NT2/D1 (cell line): ENCODE data around the gene UNC5C.
"Not testable (repeated sequence)": the region's sequence is repeated elsewhere in the genome, so short reads cannot be mapped to it uniquely, and the experiment has no call there.

Experiments used
- DNase-seq: peaks from one replicate; pipeline ENCODE4 v3.0.0-alpha.2; 2011; ENCODE audit warnings: low read depth, low spot score
- H3K27me3 ChIP-seq: 2 replicates; pipeline ENCODE4 v1.6.0; 2011; ENCODE audit warnings: mild to moderate bottlenecking; ENCODE audit not compliant: insufficient read length, insufficient read depth
- H3K36me3 ChIP-seq: 2 replicates; pipeline ENCODE4 v1.6.1; 2011; ENCODE audit warnings: mild to moderate bottlenecking, low read length, mixed read lengths; ENCODE audit not compliant: insufficient read depth, insufficient read length
- H3K4me1 ChIP-seq: 2 replicates; pipeline ENCODE4 v1.5.1; 2011; ENCODE audit not compliant: insufficient read depth, insufficient read length
- H3K4me3 ChIP-seq: 2 replicates; pipeline ENCODE4 v1.5.1; 2011; ENCODE audit warnings: low read depth; ENCODE audit not compliant: insufficient read length
- H3K9ac ChIP-seq: 2 replicates; pipeline ENCODE4 v1.6.0; 2011; ENCODE audit warnings: low read depth; ENCODE audit not compliant: insufficient read length
- H3K9me3 ChIP-seq: 2 replicates; pipeline ENCODE4 v1.5.1; 2011; ENCODE audit warnings: mild to moderate bottlenecking, low read length; ENCODE audit not compliant: insufficient read depth
- SUZ12 ChIP-seq: IDR thresholded peaks from 2 replicates; pipeline ENCODE4 v1.6.1; 2011; ENCODE audit not compliant: insufficient read length, insufficient read depth; ENCODE audit errors: extremely low read depth
- YY1 ChIP-seq: IDR thresholded peaks from 2 replicates; pipeline ENCODE4 v1.6.1; 2011; ENCODE audit not compliant: insufficient read length, insufficient read depth
- ZNF274 ChIP-seq: IDR thresholded peaks from 2 replicates; pipeline ENCODE4 v1.6.1; 2011; ENCODE audit warnings: mild to moderate bottlenecking, low read depth, low read length

UNC5C gene

GRCh38 chr4:95186666-95187065 lies 362.1 kb downstream of the UNC5C start:
- H3K27me3 ChIP-seq: no peaks in the 10 kb centered on the region
- DNase-seq: no peak
- no peaks in the 10 kb centered on the region for H3K9me3 ChIP-seq
- no peak overlapping the region for H3K4me3 ChIP-seq
- no peaks in the 10 kb centered on the region for H3K4me1 ChIP-seq
- TF ChIP-seq YY1 (no peak), SUZ12 (no peak), ZNF274 (no peak)
- H3K9ac ChIP-seq: no peak overlapping the region
- H3K36me3 ChIP-seq: no peaks in the 10 kb centered on the region

GRCh38 chr4:95183656-95184408 lies 364.9 kb downstream of the UNC5C start:
- DNase-seq: no peak
- H3K36me3 ChIP-seq: no peaks in the 10 kb centered on the region
- H3K9me3 ChIP-seq: no peaks in the 10 kb centered on the region
- H3K27me3 ChIP-seq: no peaks in the 10 kb centered on the region
- no peaks in the 10 kb centered on the region for H3K4me1 ChIP-seq
- no peak for TF ChIP-seq YY1
- no peak for TF ChIP-seq ZNF274
- TF ChIP-seq SUZ12: no peak
- no peak overlapping the region for H3K4me3 ChIP-seq
- H3K9ac ChIP-seq: no peak overlapping the region

GRCh38 chr4:95181996-95182306 lies 366.8 kb downstream of the UNC5C start:
- Histone ChIP-seq H3K9ac (no peak overlapping the region), H3K9me3 (peaks cover 11% of the 10 kb centered on the region; the same call in 1 of the 2 replicates), H3K36me3 (no peaks in the 10 kb centered on the region), H3K4me3 (no peak overlapping the region), H3K27me3 (no peaks in the 10 kb centered on the region), H3K4me1 (no peaks in the 10 kb centered on the region)
- TF ChIP-seq YY1 (no peak), SUZ12 (no peak), ZNF274 (no peak)
- no peak for DNase-seq

GRCh38 chr4:95181243-95181995 lies 367.4 kb downstream of the UNC5C start:
- Histone ChIP-seq H3K4me3 (peak overlapping the region; percentile 4), H3K9ac (no peak overlapping the region), H3K27me3 (no peaks in the 10 kb centered on the region), H3K9me3 (peaks cover 14% of the 10 kb centered on the region; the same call in 1 of the 2 replicates), H3K36me3 (no peaks in the 10 kb centered on the region), H3K4me1 (no peaks in the 10 kb centered on the region)
- no peak for TF ChIP-seq YY1
- TF ChIP-seq SUZ12: no peak
- TF ChIP-seq ZNF274: no peak
- peak; percentile 38 for DNase-seq

GRCh38 chr4:95180531-95181242 lies 368.1 kb downstream of the UNC5C start:
- no peaks in the 10 kb centered on the region for H3K27me3 ChIP-seq
- no peak overlapping the region for H3K9ac ChIP-seq
- peaks cover 14% of the 10 kb centered on the region; the same call in 1 of the 2 replicates for H3K9me3 ChIP-seq
- peak overlapping the region; percentile 4 for H3K4me3 ChIP-seq
- no peaks in the 10 kb centered on the region for H3K4me1 ChIP-seq
- DNase-seq: no peak
- H3K36me3 ChIP-seq: no peaks in the 10 kb centered on the region
- no peak for TF ChIP-seq ZNF274
- no peak for TF ChIP-seq SUZ12
- no peak for TF ChIP-seq YY1

- Histone ChIP-seq H3K4me1 (no peaks in the 10 kb centered on the region), H3K9me3 (peaks cover 14% of the 10 kb centered on the region; the same call in 1 of the 2 replicates), H3K36me3 (no peaks in the 10 kb centered on the region), H3K4me3 (no peak overlapping the region), H3K27me3 (no peaks in the 10 kb centered on the region), H3K9ac (no peak overlapping the region)
- no peak for DNase-seq
- TF ChIP-seq SUZ12 (no peak), YY1 (no peak), ZNF274 (no peak)
Measured at GRCh38 chr4:95178938-95179337, 369.8 kb downstream of the UNC5C start.

- H3K27me3 ChIP-seq, H3K36me3 ChIP-seq, H3K9ac ChIP-seq, H3K4me1 ChIP-seq, H3K4me3 ChIP-seq, DNase-seq, H3K9me3 ChIP-seq: not testable (repeated sequence)
Measured at GRCh38 chr4:95171377-95171776, 377.4 kb downstream of the UNC5C start.
